Smooth muscle cell (in vitro differentiated cells): ENCODE measurements around the gene MGAT4C. TPM values are rescaled to one million over a fixed set of nuclear protein-coding genes. Genes with fewer than 3 reads are reported as not detected.

ENCODE experiments used
- DNase-seq: peaks from one replicate; lab custom pipeline; 2025; ENCODE audit not compliant: unreplicated experiment; lab: John Stamatoyannopoulos, UW
- H2AFZ ChIP-seq: fragments of 200-600 bp; sonication (generic); 2 replicates; pipeline ENCODE4 v1.6.0; 2016; ENCODE audit warnings: antibody characterized with exemption, low read depth, mild to moderate bottlenecking
- H3F3A ChIP-seq: fragments of 200-600 bp; sonication (generic); 2 replicates; pipeline ENCODE4 v1.6.0; 2017; ENCODE audit warnings: antibody characterized with exemption, low read depth
- H3K27ac ChIP-seq: fragments of 200-600 bp; sonication (generic); 2 replicates; pipeline ENCODE4 v1.5.1; 2016; ENCODE audit warnings: low read depth, mild to moderate bottlenecking
- H3K27me3 ChIP-seq: fragments of 200-600 bp; sonication (generic); 2 replicates; pipeline ENCODE4 v1.6.1; 2016; ENCODE audit warnings: low read depth, mild to moderate bottlenecking
- H3K36me3 ChIP-seq: fragments of 200-600 bp; sonication (generic); 2 replicates; pipeline ENCODE4 v1.5.1; 2016; ENCODE audit warnings: low read depth
- H3K4me1 ChIP-seq: fragments of 200-600 bp; sonication (generic); 2 replicates; pipeline ENCODE4 v1.5.1; 2016; ENCODE audit warnings: low read depth
- H3K4me2 ChIP-seq: fragments of 200-600 bp; sonication (generic); 2 replicates; pipeline ENCODE4 v1.6.0; 2016; ENCODE audit warnings: mild to moderate bottlenecking
- H3K4me3 ChIP-seq: fragments of 200-600 bp; sonication (generic); 2 replicates; pipeline ENCODE4 v1.5.1; 2016; ENCODE audit warnings: mild to moderate bottlenecking
- H3K79me2 ChIP-seq: fragments of 200-600 bp; sonication (generic); 2 replicates; pipeline ENCODE4 v1.6.0; 2016; ENCODE audit warnings: low read depth, mild to moderate bottlenecking
- H3K9ac ChIP-seq: fragments of 200-600 bp; sonication (generic); 2 replicates; pipeline ENCODE4 v1.6.0; 2016; ENCODE audit warnings: low read depth
- H3K9me3 ChIP-seq: fragments of 200-600 bp; sonication (generic); replicated peaks from 2 replicates; pipeline ENCODE4 v1.5.1; 2016; ENCODE audit warnings: low read depth
- H4K20me1 ChIP-seq: fragments of 200-600 bp; sonication (generic); 2 replicates; pipeline ENCODE4 v1.6.0; 2016; ENCODE audit warnings: low read depth
- WGBS: methylation state at CpG from one replicate; pipeline ENCODE4 v1.1.7; 2016; ENCODE audit warnings: low lambda C conversion rate; 5-methylcytosine and 5-hydroxymethylcytosine counted together
- polyA plus RNA-seq: library from polyadenylated mRNA; unstranded; fragments of >200 nt; fragmentation: Nextera tagmentation; extraction: Ambion mirVana; gene quantifications from 2 replicates; pipeline ENCODE4 v1.2.1, GENCODE V29; 2016
- total RNA-seq: library from RNA; depleted of rRNA; stranded (reverse); fragments of >200 nt; gene quantifications from 2 replicates; pipeline ENCODE4 v1.2.3, GENCODE V29; 2014
- TF ChIP-seq, protein P1 (sequence below): fragments of 200-600 bp; sonication (generic); IDR thresholded peaks from 2 replicates; pipeline ENCODE4 v1.5.1; 2017; ENCODE audit warnings: borderline replicate concordance, mild to moderate bottlenecking, antibody characterized with exemption; ENCODE audit not compliant: insufficient read depth, poor library complexity, severe bottlenecking

MGAT4C gene
- total and polyA plus RNA-seq, 2 experiments from 2014 or later, result 0.22 TPM; not detected in 1

DNA sequence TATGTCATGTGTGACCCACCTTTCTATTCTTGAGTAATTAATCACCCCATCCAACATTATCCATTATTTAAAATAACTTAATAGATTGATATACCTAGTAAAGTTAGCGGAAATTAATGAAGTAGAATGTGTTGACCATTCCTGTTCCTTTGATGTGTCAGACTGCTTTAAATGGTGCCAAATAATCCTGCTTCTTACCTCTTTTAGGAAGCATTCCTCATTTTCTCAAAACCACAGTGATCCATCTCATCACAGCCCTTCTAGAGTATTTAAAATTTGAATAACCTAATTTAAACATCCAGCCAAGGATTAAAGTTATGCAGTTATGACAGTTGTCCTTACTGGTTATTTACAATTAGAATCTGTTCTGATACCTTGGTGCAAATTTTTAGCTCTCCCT is 6.9 kb downstream of the MGAT4C start:
- H3K4me3 ChIP-seq, result no peak overlapping the region
- H3F3A ChIP-seq, result no peaks in the 10 kb centered on the region
- H3K4me1 ChIP-seq, result no peaks in the 10 kb centered on the region
- no peaks in the 10 kb centered on the region for H3K36me3 ChIP-seq
- no peaks in the 10 kb centered on the region for H3K9me3 ChIP-seq
- no peaks in the 10 kb centered on the region for H4K20me1 ChIP-seq
- peak overlapping the region; percentile 33 for H3K27ac ChIP-seq
- no peaks in the 10 kb centered on the region for H3K27me3 ChIP-seq
- TF ChIP-seq, protein P1, sequence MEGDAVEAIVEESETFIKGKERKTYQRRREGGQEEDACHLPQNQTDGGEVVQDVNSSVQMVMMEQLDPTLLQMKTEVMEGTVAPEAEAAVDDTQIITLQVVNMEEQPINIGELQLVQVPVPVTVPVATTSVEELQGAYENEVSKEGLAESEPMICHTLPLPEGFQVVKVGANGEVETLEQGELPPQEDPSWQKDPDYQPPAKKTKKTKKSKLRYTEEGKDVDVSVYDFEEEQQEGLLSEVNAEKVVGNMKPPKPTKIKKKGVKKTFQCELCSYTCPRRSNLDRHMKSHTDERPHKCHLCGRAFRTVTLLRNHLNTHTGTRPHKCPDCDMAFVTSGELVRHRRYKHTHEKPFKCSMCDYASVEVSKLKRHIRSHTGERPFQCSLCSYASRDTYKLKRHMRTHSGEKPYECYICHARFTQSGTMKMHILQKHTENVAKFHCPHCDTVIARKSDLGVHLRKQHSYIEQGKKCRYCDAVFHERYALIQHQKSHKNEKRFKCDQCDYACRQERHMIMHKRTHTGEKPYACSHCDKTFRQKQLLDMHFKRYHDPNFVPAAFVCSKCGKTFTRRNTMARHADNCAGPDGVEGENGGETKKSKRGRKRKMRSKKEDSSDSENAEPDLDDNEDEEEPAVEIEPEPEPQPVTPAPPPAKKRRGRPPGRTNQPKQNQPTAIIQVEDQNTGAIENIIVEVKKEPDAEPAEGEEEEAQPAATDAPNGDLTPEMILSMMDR, result no peak
- H3K9ac ChIP-seq, result no peak overlapping the region
- peak overlapping the region; percentile 71 for H3K4me2 ChIP-seq
- no peak for DNase-seq
- 39% methylated on average over 1 of the region's 1 CpG for WGBS
- H3K79me2 ChIP-seq, result no peaks in the 10 kb centered on the region
- no peak overlapping the region for H2AFZ ChIP-seq

DNA sequence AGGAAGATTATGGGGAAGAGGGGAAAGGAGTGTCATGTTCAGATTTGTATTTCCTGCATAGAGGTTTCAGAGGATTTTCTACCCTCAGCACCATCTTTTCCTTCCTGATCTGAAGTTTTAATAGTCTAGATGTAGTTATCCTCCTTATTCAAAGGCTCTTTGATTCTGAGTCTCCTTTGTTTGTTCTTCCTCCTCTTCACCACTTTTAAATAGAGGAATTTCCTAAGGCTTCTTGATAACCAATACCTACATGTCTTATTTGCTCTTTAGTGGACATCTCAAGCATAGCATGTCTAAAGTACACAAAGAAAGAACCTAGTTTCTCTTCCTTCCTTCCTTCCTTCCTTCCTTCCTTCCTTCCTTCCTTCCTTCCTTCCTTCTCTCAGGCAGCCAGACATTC is 8.3 kb downstream of the MGAT4C start:
- no peak overlapping the region for H3K4me2 ChIP-seq
- no peaks in the 10 kb centered on the region for H3K9me3 ChIP-seq
- no peak overlapping the region for H2AFZ ChIP-seq
- H3K4me1 ChIP-seq, result no peaks in the 10 kb centered on the region
- no peak overlapping the region for H3K4me3 ChIP-seq
- H4K20me1 ChIP-seq, result no peaks in the 10 kb centered on the region
- no peak for DNase-seq
- no peaks in the 10 kb centered on the region for H3K36me3 ChIP-seq
- TF ChIP-seq, protein P1, result no peak
- H3K27me3 ChIP-seq, result no peaks in the 10 kb centered on the region
- H3K79me2 ChIP-seq, result no peaks in the 10 kb centered on the region
- no peaks in the 10 kb centered on the region for H3F3A ChIP-seq
- no peak overlapping the region for H3K9ac ChIP-seq
- no peak overlapping the region for H3K27ac ChIP-seq

DNA sequence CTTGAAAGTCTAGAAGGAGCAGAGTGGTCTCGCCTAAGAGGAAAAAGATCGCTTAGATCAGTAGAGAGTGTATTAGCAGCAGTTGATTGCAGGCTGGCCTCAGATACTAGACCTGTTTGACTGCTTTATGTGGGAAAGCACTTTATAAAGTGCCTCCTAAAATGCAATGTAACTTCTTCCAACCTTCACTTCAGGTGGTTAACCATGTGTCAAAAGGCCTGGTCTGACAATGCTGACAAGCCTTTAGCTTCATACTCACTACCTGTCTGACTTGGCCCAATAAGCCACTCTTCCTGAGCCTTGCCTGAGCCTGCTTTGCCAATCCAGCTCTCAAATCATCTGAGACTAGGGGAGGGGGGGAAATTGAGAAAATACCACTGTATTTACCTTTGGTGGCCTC is 14.6 kb downstream of the MGAT4C start:
- no peaks in the 10 kb centered on the region for H3K36me3 ChIP-seq
- H3K27ac ChIP-seq, result no peak overlapping the region
- H3K4me2 ChIP-seq, result no peak overlapping the region
- WGBS, result 73% methylated on average over 2 of the region's 2 CpGs
- no peaks in the 10 kb centered on the region for H3K4me1 ChIP-seq
- H3K9ac ChIP-seq, result no peak overlapping the region
- no peaks in the 10 kb centered on the region for H3F3A ChIP-seq
- no peak for DNase-seq
- H3K79me2 ChIP-seq, result no peaks in the 10 kb centered on the region
- H3K4me3 ChIP-seq, result no peak overlapping the region
- H4K20me1 ChIP-seq, result no peaks in the 10 kb centered on the region
- no peaks in the 10 kb centered on the region for H3K27me3 ChIP-seq
- TF ChIP-seq, protein P1, result no peak
- no peaks in the 10 kb centered on the region for H3K9me3 ChIP-seq
- no peak overlapping the region for H2AFZ ChIP-seq

DNA sequence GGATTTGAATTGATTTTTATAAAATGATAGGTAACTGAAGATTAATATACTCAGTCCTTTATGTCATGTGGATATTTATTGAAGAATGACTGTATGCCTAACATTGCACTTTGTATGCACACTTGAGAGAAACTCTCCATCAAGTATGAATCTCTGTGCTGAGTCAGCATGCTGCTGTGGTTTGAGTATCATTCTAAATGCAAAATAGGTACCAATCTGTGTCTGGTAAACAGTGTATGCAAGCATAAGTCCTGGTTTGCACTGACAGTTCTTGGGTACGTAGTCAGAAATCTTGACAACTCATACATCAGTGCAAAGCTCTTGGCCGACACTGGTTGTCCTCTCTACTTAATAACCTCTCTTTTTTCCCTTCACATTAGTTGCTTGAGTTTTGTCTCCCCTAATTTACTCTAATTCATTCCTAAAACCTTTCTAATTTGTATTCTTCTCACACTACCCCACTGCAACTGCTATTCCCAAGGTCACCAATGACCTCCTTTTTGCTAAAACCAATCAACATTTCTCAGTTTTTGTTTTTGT is 21.8 kb downstream of the MGAT4C start:
- Histone ChIP-seq H3K27me3 (no peaks in the 10 kb centered on the region), H3K4me1 (no peaks in the 10 kb centered on the region), H2AFZ (no peak overlapping the region), H3K4me2 (no peak overlapping the region), H3K36me3 (no peaks in the 10 kb centered on the region), H4K20me1 (no peaks in the 10 kb centered on the region), H3K27ac (no peak overlapping the region), H3K79me2 (no peaks in the 10 kb centered on the region), H3F3A (no peaks in the 10 kb centered on the region), H3K4me3 (no peak overlapping the region), H3K9me3 (no peaks in the 10 kb centered on the region), H3K9ac (no peak overlapping the region)
- TF ChIP-seq, protein P1, result no peak
- no peak for DNase-seq
- 88% methylated on average over 2 of the region's 2 CpGs for WGBS
